ENCODE results near the gene SLIT3.

DNA sequence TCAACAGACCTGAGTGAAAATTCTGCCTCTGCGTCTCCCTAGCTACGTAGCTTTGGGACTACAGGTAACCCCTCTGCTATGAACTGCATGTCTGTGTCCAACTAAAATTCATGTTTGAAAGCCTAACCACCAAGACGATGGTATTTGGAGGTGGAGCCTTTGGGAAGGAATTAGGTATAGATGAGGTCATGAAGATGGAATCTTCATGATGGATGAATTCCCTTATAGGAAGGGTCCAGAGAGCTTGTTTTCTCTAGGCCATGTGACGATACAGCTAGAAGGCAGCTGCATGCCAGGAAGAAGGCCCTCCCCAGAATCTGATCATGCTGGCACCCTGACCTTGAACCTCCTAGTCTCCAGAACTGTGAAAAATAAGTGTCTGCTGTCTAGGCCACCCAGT is 296.4 kb downstream of the SLIT3 start:
- TF ChIP-seq GATA2 (IDR thresholded peaks at IDR 0.05; ENCODE audit: low read depth, low read length) = no peak
- TF ChIP-seq GATA3 (IDR thresholded peaks at IDR 0.05; ENCODE audit: low read depth, low read length) = no peak

Measured in SH-SY5Y (cell line).